Brain microvascular endothelial cell (primary cell): Measurements from ENCODE around the gene SLC13A1.

ENCODE experiments used
- DNase-seq: peaks from one replicate; pipeline ENCODE4 v3.0.0-alpha.2; 2020
- H3K27ac ChIP-seq: fragments of 250-450 bp; sonication (Bioruptor Pico); 2 replicates; pipeline ENCODE4 v1.5.1; 2020; ENCODE audit warnings: mild to moderate bottlenecking, moderate library complexity
- H3K27me3 ChIP-seq: fragments of 250-450 bp; sonication (Bioruptor Pico); replicated peaks from 2 replicates; pipeline ENCODE4 v1.5.1; 2020; ENCODE audit warnings: mild to moderate bottlenecking
- H3K36me3 ChIP-seq: fragments of 250-450 bp; sonication (Bioruptor Pico); replicated peaks from 2 replicates; pipeline ENCODE4 v1.5.1; 2020; ENCODE audit warnings: mild to moderate bottlenecking
- H3K4me3 ChIP-seq: 2 replicates; pipeline ENCODE4 v1.5.1; 2011; ENCODE audit warnings: low read depth, mild to moderate bottlenecking, control low read depth, low read length, moderate library complexity
- in situ Hi-C: cut with HindIII; loops from 2 replicates; pipeline ENCODE4 v1.10.0; 2017; ENCODE audit warnings: low sequenced_read_pairs, low pct_ligation_motif_present
- TF ChIP-seq, protein P1 (sequence below): IDR thresholded peaks from 2 replicates; pipeline ENCODE4 v1.5.1; 2011; ENCODE audit warnings: low read depth, mild to moderate bottlenecking, moderate library complexity, low read length, control low read depth, inconsistent platforms; ENCODE audit errors: missing control alignments

The SLC13A1 gene

DNA sequence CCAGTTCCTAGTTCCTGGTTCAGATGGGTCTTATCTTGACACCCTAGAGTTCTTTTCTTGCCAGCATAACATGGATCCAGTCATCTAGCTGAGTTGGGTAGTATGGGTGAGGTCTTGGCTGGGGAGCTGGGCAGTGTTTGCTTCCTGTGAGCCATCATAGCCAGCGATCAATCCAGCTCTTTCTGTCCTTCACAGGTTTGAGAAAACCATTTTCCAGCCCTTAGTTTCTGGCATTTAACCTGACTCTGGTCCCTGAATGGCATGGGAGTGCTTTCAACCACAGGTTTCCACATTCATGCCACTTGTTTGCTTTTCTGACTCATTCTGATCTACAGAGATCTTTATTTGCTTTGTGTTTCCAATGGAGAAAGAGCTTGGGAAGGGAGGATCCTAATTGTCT lies 8.6 kb downstream of the SLC13A1 start:
- no peak overlapping the region for H3K27ac ChIP-seq
- H3K4me3 ChIP-seq, result no peak overlapping the region
- H3K27me3 ChIP-seq, result no peaks in the 10 kb centered on the region
- in situ Hi-C loops, result no loop called here
- DNase-seq, result peak; percentile 15
- no peaks in the 10 kb centered on the region for H3K36me3 ChIP-seq
- TF ChIP-seq, protein P1, sequence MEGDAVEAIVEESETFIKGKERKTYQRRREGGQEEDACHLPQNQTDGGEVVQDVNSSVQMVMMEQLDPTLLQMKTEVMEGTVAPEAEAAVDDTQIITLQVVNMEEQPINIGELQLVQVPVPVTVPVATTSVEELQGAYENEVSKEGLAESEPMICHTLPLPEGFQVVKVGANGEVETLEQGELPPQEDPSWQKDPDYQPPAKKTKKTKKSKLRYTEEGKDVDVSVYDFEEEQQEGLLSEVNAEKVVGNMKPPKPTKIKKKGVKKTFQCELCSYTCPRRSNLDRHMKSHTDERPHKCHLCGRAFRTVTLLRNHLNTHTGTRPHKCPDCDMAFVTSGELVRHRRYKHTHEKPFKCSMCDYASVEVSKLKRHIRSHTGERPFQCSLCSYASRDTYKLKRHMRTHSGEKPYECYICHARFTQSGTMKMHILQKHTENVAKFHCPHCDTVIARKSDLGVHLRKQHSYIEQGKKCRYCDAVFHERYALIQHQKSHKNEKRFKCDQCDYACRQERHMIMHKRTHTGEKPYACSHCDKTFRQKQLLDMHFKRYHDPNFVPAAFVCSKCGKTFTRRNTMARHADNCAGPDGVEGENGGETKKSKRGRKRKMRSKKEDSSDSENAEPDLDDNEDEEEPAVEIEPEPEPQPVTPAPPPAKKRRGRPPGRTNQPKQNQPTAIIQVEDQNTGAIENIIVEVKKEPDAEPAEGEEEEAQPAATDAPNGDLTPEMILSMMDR, result no peak

DNA sequence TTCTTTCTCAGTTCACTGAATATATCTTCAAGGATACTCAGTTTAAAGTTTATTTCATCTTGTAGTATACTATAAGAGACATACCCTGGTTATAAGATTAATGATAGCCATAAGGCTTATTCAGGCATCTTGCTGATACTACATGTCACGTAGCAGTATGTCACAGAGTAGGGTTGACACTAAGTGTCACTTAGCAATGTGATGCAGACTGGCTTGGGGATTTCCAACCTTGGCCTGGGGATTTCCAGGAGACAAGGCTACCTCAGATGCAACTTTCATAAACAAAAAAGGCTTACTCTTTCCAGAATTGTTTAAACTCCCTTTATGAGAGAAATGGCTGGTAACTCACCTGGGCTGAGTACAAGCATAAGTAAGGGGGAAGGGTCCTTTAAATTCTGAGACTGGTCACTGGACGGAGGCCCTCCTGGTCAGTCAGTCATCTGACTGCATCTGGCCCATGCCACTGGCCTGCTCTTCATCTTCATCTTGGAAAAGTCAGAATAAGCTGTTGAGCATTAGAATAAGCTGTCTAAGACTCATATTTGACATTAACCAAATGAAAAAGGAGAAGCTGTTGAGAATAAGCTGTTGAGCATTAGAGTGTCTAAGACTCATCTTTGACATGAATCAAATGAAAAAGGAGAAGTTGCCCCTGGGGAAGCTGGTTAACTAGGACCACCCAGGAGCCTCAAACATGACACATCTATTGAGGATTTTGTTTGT lies 9.5 kb downstream of the SLC13A1 start:
- Histone ChIP-seq H3K36me3 (no peaks in the 10 kb centered on the region), H3K27me3 (no peaks in the 10 kb centered on the region), H3K27ac (no peak overlapping the region), H3K4me3 (no peak overlapping the region)
- DNase-seq, result no peak
- TF ChIP-seq, protein P1, result no peak
- in situ Hi-C loops, result no loop called here

DNA sequence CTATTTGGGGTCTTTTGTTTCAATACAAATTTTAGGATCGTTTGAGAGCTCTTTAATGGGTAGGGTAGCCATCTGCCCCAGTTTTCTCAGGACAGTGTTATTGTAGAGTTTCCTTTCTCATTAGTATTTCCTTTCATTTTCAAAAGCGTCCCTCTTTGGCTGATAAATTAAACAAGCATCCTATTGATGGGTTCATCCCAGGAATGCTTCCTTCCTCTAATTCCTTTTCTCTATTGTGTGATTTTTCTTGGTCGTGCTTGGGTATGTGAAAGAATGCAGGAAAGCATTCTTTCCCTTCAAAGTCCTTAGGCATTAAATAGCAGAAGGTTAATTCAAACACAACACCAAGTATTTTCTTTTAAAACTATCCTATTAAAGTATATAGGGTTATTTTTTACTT lies 14.0 kb downstream of the SLC13A1 start:
- H3K27ac ChIP-seq, result no peak overlapping the region
- H3K27me3 ChIP-seq, result no peaks in the 10 kb centered on the region
- TF ChIP-seq, protein P1, result no peak
- H3K36me3 ChIP-seq, result no peaks in the 10 kb centered on the region
- H3K4me3 ChIP-seq, result no peak overlapping the region
- no peak for DNase-seq
- in situ Hi-C loops, result no loop called here

DNA sequence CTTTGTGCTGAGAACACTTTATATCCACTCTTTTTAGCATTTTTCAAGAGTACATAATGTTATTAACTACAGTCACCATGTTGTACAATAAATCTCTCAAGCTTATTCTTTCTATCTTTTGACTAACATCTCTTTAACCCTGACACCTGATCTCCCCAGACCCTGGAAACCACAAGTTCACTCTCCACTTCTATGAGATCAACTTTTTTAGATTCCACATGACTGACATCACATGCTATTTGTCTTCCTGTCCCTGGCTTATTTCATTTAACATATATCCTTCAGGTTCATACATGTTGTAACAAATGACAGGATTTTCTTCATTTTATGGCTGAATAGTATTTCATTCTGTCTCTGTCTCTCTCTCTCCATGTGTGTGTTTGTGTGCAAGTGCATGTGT lies 15.5 kb downstream of the SLC13A1 start:
- no peak overlapping the region for H3K27ac ChIP-seq
- in situ Hi-C loops, result no loop called here
- no peaks in the 10 kb centered on the region for H3K27me3 ChIP-seq
- no peaks in the 10 kb centered on the region for H3K36me3 ChIP-seq
- TF ChIP-seq, protein P1, result no peak
- DNase-seq, result no peak
- H3K4me3 ChIP-seq, result no peak overlapping the region

DNA sequence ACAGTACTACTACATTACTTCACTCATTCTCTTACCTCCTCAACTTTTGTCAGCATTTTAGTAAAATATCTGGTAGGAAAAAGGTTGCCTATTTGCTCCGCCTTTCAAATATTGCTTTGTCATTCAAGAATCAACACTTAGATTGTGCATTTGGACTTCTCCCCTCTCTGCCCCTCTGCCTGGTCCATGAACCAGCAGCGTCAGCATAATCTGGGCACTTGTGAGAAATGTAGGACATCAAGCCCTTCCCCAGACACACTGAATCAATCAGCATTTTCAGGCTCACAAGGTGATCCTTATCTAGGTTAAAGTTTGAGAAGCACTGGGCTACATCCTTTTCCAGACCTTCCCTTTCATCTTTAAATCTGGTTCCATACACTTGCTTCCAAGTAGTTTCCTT lies 16.3 kb downstream of the SLC13A1 start:
- no peaks in the 10 kb centered on the region for H3K27me3 ChIP-seq

More for the DNA sequence above, 16.3 kb downstream of the SLC13A1 start:
- no peaks in the 10 kb centered on the region for H3K36me3 ChIP-seq
- TF ChIP-seq, protein P1, result no peak
- no peak for DNase-seq
- H3K4me3 ChIP-seq, result no peak overlapping the region
- in situ Hi-C loops, result no loop called here
- H3K27ac ChIP-seq, result no peak overlapping the region
